Lower lobe of right lung (tissue), 2 donors: Measurements from ENCODE around the gene DLGAP4. TPM values are rescaled to one million over a fixed set of nuclear protein-coding genes. Genes with fewer than 3 reads are reported as not detected.

Experiments
- ATAC-seq, 2 donors: fragments of 200-7000 bp; cut with Tn5 transposase; one replicate each; pipeline ENCODE4 v1.9.1; 2020 to 2022; ENCODE audit warnings: mild to moderate bottlenecking in 2 of 2, moderate library complexity in 2 of 2
- DNase-seq: peaks from one replicate; pipeline ENCODE4 v3.0.0-alpha.2; 2020
- H3K27ac ChIP-seq: fragments of 200-600 bp; one replicate; pipeline ENCODE4 v1.8.0; 2022
- H3K27me3 ChIP-seq: fragments of 200-600 bp; one replicate; pipeline ENCODE4 v1.8.0; 2022; ENCODE audit warnings: low read depth
- H3K36me3 ChIP-seq: fragments of 200-600 bp; one replicate; pipeline ENCODE4 v1.8.0; 2022; ENCODE audit warnings: mild to moderate bottlenecking
- H3K4me1 ChIP-seq: fragments of 200-600 bp; one replicate; pipeline ENCODE4 v1.8.0; 2022
- H3K4me3 ChIP-seq: fragments of 200-600 bp; one replicate; pipeline ENCODE4 v1.8.0; 2022; ENCODE audit warnings: mild to moderate bottlenecking
- H3K9me3 ChIP-seq: fragments of 200-600 bp; one replicate; pipeline ENCODE4 v1.8.0; 2022
- intact Hi-C: fragments of 100-400 bp; cut with DNase I; formaldehyde crosslinking; loops from one replicate; pipeline ENCODE4 v1.11.0; 2022
- total RNA-seq: library from RNA; stranded (reverse); fragmentation: NEBNext Ultra II Directional; extraction: Animal tissue kit (Norgen Biotek cat#: 25700); gene quantifications from one replicate; pipeline ENCODE4 v1.2.1, GENCODE V29; 2021
- TF ChIP-seq, protein P1 (sequence below): fragments of 200-600 bp; IDR thresholded peaks from one replicate; pipeline ENCODE4 v1.8.0; 2022; ENCODE audit warnings: antibody characterized with exemption, mild to moderate bottlenecking
- donor health status: DM: no; HTN: yes; CAD: no; lungs with severe emphysema.

Gene DLGAP4
- total RNA-seq, 1 donor from 2014 or later, result 59.3 TPM

- Histone ChIP-seq H3K27me3 (peaks cover 78% of the 10 kb centered on the region), H3K4me1 (no peaks in the 10 kb centered on the region), H3K9me3 (no peaks in the 10 kb centered on the region), H3K36me3 (no peaks in the 10 kb centered on the region), H3K27ac (no peak overlapping the region), H3K4me3 (no peak overlapping the region)
- intact Hi-C loops, result no loop called here
- DNase-seq (no peak), ATAC-seq (no peak)
- TF ChIP-seq, protein P1, sequence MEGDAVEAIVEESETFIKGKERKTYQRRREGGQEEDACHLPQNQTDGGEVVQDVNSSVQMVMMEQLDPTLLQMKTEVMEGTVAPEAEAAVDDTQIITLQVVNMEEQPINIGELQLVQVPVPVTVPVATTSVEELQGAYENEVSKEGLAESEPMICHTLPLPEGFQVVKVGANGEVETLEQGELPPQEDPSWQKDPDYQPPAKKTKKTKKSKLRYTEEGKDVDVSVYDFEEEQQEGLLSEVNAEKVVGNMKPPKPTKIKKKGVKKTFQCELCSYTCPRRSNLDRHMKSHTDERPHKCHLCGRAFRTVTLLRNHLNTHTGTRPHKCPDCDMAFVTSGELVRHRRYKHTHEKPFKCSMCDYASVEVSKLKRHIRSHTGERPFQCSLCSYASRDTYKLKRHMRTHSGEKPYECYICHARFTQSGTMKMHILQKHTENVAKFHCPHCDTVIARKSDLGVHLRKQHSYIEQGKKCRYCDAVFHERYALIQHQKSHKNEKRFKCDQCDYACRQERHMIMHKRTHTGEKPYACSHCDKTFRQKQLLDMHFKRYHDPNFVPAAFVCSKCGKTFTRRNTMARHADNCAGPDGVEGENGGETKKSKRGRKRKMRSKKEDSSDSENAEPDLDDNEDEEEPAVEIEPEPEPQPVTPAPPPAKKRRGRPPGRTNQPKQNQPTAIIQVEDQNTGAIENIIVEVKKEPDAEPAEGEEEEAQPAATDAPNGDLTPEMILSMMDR, result no peak
Observed at GRCh38 chr20:36298061-36298460, 8.1 kb upstream of the DLGAP4 start.

DNA sequence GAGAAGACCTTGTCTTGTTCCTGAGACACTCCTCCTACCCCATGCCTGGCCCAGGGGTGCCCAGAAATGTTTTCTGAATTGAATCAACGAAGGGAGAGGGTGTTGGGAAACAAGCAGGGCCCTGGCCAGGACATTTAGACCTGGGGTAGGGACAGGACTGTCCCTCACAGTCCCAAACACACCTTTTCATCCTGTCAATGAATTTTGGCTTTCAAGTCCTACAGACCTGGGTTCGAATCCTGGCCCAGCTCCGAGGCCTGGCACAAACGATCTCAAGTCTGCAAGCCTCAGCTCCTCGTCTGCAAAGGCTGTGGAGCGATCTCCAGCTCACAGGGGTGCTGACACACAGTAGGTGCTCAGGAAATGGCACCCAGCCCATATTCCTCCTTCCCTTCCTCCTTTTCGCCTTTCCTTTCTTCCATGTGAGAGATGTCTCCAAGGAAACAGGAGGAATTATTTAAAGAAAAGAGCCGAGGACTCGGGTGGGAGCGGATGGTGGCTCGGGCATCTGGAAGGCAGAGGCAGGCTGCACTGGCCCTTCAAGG lies 7.3 kb upstream of the DLGAP4 start:
- Histone ChIP-seq H3K9me3 (no peaks in the 10 kb centered on the region), H3K36me3 (no peaks in the 10 kb centered on the region), H3K27ac (no peak overlapping the region), H3K27me3 (peaks cover 81% of the 10 kb centered on the region), H3K4me1 (no peaks in the 10 kb centered on the region), H3K4me3 (no peak overlapping the region)
- TF ChIP-seq, protein P1, result no peak
- intact Hi-C loops, result no loop called here
- no peak for ATAC-seq
- DNase-seq, result no peak

GRCh38 chr20:36299459-36299858 lies 6.7 kb upstream of the DLGAP4 start:
- DNase-seq (no peak), ATAC-seq (no peak)
- TF ChIP-seq, protein P1, result no peak
- Histone ChIP-seq H3K4me1 (no peaks in the 10 kb centered on the region), H3K9me3 (no peaks in the 10 kb centered on the region), H3K27me3 (peaks cover 83% of the 10 kb centered on the region), H3K36me3 (no peaks in the 10 kb centered on the region), H3K4me3 (no peak overlapping the region), H3K27ac (no peak overlapping the region)
- intact Hi-C loops, result no loop called here

DNA sequence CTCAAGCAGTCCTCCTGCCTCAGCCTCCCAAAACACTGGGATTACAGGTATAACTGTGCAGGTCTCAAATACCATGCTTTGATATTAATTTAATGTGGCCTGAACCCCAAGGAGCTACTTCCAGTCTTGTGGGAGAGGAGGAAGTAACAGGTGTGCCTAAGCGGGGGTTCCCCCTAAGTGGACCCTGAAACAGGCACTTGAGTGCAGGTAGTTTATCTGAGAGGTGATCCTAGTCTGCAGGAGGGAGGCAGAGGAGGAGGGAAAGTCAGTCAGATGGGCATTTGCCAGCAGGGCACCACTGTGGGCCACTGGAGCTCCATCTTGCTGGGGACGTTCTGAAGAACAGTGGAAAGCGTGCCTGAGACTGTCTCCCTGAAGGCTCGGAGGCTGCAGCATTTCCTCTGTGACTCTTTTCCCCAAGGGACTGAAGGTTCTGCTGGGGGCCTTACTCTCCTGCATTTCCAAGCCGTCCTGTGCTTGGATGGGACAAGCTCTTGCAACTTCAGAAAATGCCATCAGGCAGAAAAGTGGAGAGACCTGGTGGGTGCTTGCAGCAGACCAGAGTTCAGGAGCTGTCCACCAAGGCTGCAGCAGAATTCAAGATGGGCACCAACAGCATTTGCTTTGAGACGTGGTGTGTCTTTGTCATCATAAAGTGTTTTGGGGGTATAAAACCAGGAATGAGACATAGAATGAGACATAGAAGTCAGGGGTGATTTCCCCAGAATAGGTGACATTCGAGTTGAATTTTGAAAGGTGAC lies 4.6 kb upstream of the DLGAP4 start:
- no peak for DNase-seq
- Histone ChIP-seq H3K4me3 (no peak overlapping the region), H3K27ac (no peak overlapping the region), H3K4me1 (peaks cover 2% of the 10 kb centered on the region), H3K27me3 (peaks cover 93% of the 10 kb centered on the region), H3K9me3 (no peaks in the 10 kb centered on the region), H3K36me3 (no peaks in the 10 kb centered on the region)
- no peak for ATAC-seq
- TF ChIP-seq, protein P1, result no peak
- intact Hi-C loops, result no loop called here

DNA sequence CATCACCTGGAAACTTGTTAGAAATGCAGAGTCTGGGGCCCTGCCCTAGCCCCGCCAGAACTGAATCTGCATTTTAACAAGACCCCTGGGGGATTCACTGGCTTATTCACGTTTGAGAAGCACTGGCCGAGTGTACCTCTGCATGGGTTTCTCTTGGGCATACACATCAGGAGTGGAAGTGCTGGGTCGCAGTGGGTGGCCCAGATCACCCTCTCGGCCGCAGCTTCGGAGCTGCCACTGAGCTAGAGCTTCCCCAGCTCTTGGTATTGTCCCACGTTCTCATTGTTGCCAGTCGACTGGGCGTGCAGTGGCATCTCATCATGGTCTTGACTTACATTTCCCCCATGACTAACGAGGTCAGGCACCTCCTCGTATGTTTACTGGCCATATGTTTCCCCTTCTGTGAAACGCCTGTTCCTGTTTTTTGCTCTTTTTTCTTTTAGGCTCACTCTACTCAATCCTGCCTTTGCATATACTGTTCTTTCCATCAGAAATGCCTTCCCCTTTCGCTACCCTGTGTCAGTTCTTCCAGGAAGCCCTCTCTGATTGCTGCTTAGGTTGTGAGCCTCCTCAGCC lies 3.0 kb upstream of the DLGAP4 start:
- ATAC-seq (no peak), DNase-seq (no peak)
- H3K4me3 ChIP-seq, result no peak overlapping the region
- H3K27ac ChIP-seq, result no peak overlapping the region
- intact Hi-C loops, result no loop called here
- peaks cover 93% of the 10 kb centered on the region for H3K27me3 ChIP-seq
- H3K9me3 ChIP-seq, result no peaks in the 10 kb centered on the region
- TF ChIP-seq, protein P1, result no peak
- H3K36me3 ChIP-seq, result no peaks in the 10 kb centered on the region
- H3K4me1 ChIP-seq, result peaks cover 8% of the 10 kb centered on the region
